ENCODE measurements around the gene ITFG2.

- TF ChIP-seq, protein P1, sequence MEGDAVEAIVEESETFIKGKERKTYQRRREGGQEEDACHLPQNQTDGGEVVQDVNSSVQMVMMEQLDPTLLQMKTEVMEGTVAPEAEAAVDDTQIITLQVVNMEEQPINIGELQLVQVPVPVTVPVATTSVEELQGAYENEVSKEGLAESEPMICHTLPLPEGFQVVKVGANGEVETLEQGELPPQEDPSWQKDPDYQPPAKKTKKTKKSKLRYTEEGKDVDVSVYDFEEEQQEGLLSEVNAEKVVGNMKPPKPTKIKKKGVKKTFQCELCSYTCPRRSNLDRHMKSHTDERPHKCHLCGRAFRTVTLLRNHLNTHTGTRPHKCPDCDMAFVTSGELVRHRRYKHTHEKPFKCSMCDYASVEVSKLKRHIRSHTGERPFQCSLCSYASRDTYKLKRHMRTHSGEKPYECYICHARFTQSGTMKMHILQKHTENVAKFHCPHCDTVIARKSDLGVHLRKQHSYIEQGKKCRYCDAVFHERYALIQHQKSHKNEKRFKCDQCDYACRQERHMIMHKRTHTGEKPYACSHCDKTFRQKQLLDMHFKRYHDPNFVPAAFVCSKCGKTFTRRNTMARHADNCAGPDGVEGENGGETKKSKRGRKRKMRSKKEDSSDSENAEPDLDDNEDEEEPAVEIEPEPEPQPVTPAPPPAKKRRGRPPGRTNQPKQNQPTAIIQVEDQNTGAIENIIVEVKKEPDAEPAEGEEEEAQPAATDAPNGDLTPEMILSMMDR (IDR thresholded peaks at IDR 0.05; ENCODE audit: low read depth, low read length, missing input control): no peak
- TF ChIP-seq, protein P2, sequence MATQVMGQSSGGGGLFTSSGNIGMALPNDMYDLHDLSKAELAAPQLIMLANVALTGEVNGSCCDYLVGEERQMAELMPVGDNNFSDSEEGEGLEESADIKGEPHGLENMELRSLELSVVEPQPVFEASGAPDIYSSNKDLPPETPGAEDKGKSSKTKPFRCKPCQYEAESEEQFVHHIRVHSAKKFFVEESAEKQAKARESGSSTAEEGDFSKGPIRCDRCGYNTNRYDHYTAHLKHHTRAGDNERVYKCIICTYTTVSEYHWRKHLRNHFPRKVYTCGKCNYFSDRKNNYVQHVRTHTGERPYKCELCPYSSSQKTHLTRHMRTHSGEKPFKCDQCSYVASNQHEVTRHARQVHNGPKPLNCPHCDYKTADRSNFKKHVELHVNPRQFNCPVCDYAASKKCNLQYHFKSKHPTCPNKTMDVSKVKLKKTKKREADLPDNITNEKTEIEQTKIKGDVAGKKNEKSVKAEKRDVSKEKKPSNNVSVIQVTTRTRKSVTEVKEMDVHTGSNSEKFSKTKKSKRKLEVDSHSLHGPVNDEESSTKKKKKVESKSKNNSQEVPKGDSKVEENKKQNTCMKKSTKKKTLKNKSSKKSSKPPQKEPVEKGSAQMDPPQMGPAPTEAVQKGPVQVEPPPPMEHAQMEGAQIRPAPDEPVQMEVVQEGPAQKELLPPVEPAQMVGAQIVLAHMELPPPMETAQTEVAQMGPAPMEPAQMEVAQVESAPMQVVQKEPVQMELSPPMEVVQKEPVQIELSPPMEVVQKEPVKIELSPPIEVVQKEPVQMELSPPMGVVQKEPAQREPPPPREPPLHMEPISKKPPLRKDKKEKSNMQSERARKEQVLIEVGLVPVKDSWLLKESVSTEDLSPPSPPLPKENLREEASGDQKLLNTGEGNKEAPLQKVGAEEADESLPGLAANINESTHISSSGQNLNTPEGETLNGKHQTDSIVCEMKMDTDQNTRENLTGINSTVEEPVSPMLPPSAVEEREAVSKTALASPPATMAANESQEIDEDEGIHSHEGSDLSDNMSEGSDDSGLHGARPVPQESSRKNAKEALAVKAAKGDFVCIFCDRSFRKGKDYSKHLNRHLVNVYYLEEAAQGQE (IDR thresholded peaks at IDR 0.05): no peak
- TF ChIP-seq ATF3 (IDR thresholded peaks at IDR 0.05): no peak
- no peak for TF ChIP-seq MAX (IDR thresholded peaks at IDR 0.05)
- no peak for TF ChIP-seq TAF1 (conservative IDR thresholded peaks at IDR 0.05)
- no peak for TF ChIP-seq RAD21 (IDR thresholded peaks at IDR 0.05)
- TF ChIP-seq YY1 (IDR thresholded peaks at IDR 0.05): no peak
- TF ChIP-seq HNF4G (IDR thresholded peaks at IDR 0.05): no peak
These were observed 44.1 kb upstream of the ITFG2 start for GRCh38 chr12:2768224-2768961.
